NCI-H774 (cell line): ENCODE results near the gene STAG1.
"Not testable (repeated sequence)": the region's sequence is repeated elsewhere in the genome, so short reads cannot be mapped to it uniquely, and the experiment has no call there.

ENCODE experiments used
- DNase-seq: peaks from one replicate; lab custom pipeline; 2025; lab: John Stamatoyannopoulos, UW

Gene STAG1

DNA sequence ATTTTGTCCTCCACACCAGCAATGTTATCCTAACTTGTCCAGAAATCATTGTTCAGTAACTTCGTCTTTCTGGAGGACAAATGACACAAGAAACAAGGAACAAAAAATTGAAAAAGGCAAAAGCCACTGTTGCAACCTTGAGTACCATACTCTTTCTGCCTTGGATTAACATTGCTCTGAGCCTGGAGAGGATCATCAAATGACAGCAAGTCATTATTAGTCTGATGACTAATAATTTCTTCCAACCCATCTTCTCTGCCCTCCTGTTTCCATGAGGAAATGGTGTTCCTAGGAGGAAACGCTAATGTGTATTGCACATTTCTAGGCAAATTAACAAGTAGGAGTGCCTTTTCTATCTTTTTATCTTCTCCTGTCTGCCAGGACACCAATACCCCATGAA lies 348.1 kb downstream of the STAG1 start:
- no peak for DNase-seq

GRCh38 chr3:136396916-136397315 lies 355.3 kb downstream of the STAG1 start:
- no peak for DNase-seq

DNA sequence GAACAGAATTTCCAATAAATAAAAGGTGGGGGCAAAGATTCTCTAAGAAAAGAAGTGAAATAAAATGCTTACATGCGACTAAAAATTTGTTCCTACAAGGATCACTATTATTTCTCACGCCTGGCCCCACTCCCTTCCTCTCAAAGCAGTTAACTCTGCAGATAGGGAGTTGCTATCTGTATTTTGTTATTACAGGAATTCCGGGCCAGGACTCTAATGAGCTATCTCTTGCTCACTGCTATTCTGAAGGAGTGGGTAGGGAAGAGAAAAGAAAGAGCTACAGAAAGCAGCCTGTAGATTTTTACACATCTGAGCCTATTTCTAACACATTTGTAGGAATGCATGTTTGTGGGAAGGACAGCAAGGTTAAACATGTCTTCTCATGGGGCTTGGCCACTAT lies 361.6 kb downstream of the STAG1 start:
- no peak for DNase-seq

- DNase-seq: no peak
Observed at GRCh38 chr3:136387031-136387430, 365.1 kb downstream of the STAG1 start.

GRCh38 chr3:136385457-136385856 lies 366.7 kb downstream of the STAG1 start:
- DNase-seq: no peak

GRCh38 chr3:136381051-136381450 lies 371.1 kb downstream of the STAG1 start:
- no peak for DNase-seq

DNA sequence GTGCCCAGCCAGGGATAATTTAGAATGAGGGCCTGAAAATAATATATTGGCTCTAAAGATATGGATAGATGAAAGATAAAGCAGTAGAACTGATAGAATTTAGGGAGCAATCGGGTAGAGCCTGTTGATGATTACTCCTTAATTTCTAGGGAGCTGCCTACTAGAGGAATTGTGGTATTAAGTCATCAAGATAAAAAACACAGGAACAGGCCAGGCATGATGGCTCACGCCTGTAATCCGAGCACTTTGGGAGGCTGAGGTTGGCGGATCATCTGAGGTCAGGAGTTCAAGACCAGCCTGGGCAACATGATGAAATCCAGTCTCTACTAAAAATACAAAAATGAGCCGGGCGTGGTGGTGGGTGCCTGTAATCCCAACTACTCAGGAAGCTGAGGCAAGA lies 371.6 kb downstream of the STAG1 start:
- no peak for DNase-seq

DNA sequence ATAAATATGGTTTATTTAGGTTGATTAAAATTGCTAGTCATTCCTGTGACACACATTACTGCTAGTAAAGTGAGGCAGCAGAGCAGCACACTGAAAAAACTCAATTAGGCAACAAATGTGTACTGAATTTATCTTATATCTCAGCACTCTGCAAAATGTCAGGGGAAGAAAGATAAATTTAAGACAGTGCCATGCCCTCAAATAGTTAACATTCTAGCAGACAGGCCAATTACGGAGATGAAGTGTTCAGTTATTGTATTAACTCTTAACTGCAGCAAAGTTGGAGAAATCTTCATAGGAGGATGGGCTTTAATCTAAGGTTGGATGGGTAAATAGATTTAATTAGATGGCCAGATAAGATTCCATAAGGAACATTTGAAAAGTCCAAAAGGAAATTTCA lies 374.2 kb downstream of the STAG1 start:
- DNase-seq: no peak

GRCh38 chr3:136377508-136377907 lies 374.7 kb downstream of the STAG1 start:
- DNase-seq: no peak

DNA sequence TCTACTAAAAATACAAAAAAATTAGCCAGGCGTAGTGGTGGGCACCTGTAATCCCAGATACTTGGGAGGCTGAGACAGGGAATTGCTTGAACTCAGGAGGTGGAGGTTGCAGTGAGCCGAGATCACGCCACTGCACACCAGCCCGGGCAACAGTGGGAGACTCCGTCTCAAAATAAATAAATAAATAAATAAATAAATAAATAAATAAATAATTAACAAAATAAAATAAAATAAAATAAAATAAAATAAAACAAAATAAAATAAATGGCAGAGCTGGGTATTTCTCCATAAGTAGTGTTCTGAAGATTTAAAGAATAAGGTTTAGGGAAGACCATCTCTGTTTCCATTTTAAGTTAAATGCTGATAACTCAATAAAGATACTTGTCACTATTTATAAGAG lies 376.4 kb downstream of the STAG1 start:
- not testable (repeated sequence) for DNase-seq

DNA sequence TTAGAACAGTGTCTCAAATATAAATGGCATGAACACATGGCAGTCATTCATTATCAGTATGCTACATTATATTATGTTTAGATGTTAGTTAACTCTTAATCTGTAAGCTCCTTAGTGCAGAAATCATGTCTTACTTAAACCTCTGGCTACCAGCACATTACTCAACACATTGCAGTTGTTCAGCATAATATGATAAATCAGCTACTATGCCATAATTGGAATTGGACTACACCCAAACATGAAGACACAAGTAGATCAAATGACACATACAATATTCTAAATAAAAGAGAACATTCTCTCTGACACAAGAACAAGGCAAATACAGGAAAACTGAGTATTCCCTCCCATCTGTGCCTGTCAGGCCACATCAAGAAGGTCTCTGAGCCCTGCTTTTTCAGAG lies 385.9 kb downstream of the STAG1 start:
- DNase-seq: no peak

- no peak for DNase-seq
Observed at GRCh38 chr3:136353461-136353860, 398.7 kb downstream of the STAG1 start.

DNA sequence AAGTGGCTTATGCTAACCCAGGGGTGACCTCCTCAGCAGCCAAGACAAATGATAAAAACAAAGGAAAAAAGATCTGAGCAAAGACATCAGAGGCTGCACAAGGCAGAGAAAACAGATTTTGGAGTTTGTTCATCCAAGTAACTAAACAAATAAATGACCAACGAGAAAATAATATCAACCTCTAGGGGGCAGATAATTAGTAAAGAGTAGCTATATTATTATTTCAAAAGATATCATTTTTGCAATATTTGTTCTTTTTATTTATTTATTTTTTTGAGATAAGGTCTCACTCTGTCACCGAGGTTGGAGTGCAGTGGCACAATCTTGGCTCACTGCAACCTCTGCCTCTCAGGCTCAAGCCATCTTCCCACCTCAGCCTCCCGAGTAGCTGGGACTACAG lies 400.3 kb downstream of the STAG1 start:
- DNase-seq: no peak

DNA sequence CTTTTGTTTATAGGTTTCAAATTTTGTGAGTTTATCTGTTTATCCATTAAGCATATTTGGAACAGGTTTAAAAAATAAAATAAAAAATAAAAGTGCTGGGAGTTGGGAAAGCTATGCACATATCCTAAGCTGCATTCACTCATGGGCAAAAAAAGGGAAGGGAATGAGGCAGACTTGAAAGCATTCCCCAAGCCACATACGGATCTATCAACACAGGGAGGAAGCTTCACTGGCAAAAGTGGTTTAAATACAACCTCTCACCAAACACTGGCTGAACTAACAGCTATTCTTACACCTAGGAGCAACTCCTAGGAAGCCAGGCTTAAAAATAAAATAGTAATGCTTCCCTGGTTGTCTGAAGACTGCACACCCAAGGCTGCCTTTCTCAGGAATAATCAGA lies 400.8 kb downstream of the STAG1 start:
- DNase-seq: no peak

DNA sequence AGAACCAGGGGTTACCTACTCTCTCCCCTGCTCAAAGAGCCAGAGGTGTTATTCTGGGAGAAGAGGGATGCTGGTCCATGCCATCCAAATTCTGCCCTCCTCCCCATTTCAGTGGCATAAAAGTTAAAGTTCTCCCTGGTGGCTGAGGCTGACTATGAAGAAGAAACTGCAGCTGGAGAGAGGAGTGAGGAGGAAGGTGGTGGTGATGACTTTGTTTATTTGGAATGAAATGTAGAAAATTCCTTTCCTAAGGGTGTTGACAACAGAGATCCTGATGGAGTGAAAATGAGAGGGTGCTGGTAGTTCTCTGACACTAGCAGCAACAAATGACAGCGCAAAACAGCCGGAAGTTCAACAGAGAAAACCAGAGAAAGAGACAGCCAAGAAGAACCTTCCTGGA lies 401.6 kb downstream of the STAG1 start:
- no peak for DNase-seq

DNA sequence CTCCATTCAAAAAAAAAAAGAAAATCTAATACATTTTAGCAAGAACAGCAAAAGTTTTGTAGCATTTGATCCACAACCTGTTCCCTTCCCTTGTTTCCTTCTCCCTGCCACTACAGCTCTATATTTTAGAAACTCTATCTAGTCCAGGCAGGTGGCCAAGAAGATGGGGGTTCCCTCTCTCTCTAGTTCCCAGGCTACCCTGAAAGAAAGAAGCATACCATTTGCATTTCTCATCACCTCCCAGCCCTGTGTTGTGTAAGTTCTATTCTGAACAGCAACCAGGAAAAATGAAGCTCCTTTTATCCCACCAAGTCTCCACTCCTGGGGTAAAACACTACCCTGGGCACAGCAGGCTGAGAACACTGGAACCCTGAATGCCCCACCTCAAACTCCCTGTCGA lies 402.0 kb downstream of the STAG1 start:
- DNase-seq: no peak

DNA sequence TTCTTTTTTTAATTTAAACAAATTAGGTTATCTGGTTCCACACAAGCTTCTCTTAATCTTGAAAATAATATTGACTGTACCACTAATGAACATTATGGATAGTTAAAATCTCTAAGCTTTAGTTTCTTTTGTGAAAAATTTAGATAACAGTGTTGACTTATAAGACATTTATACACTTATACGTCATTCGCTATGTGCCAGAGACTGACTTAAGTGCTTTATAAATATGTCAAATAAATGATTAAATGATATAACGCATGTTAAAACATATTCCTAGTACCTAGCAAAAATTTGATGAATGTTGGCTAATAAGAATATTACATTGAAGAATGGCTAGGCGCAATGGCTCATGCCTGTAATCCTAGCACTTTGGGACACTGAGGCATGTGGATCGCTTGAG lies 405.7 kb downstream of the STAG1 start:
- no peak for DNase-seq

DNA sequence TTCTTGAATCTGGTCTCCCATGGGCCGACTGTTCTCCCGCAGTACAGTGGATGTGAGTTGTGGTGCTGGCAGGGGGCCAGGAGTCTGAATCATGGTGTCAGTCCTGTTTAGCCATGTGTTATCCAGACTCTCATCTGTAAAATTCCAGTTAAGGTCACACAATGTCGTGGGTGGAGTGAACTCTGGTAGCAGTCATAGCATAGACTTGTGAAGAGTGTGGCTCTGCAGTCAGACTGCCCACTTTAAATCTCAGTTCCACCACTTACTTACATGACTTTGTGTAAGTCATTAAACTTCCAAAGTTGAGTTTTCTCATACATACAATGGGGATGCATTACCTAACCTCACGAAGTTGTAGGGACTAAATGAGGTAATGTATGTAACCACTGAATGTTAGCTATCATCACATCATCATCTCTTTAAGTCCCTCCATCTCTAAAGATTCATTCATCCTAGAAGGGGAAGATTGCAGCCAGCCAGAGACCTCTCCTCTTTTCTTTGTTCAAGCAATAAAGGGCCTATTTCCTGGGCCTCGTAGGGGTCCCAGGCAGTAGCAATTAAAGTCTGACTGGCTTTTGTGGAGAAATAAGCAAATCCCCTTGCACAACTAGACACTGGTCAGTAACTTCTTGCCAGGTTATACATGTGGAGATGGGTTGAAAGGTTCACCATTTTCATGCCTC lies 408.2 kb downstream of the STAG1 start:
- peak; percentile 58 for DNase-seq

DNA sequence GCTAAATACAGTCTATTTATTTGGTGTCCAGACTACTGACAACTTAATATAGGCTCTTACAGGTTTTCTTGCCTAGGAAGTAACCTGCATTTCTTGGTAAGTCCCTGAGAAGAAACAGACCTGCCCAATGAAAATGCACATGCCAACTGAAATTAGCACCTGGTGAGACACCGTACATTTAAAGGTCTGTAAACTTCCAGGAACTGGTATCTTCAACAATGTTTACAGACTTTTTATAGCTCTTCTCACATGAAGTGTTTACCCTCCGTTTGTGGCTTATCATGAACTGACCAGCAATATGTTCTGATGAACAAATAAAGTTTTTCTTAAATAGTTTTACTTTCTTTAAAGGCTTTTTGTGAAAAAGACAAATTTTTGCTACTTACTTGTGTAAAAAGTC lies 408.7 kb downstream of the STAG1 start:
- peak; percentile 49 for DNase-seq

DNA sequence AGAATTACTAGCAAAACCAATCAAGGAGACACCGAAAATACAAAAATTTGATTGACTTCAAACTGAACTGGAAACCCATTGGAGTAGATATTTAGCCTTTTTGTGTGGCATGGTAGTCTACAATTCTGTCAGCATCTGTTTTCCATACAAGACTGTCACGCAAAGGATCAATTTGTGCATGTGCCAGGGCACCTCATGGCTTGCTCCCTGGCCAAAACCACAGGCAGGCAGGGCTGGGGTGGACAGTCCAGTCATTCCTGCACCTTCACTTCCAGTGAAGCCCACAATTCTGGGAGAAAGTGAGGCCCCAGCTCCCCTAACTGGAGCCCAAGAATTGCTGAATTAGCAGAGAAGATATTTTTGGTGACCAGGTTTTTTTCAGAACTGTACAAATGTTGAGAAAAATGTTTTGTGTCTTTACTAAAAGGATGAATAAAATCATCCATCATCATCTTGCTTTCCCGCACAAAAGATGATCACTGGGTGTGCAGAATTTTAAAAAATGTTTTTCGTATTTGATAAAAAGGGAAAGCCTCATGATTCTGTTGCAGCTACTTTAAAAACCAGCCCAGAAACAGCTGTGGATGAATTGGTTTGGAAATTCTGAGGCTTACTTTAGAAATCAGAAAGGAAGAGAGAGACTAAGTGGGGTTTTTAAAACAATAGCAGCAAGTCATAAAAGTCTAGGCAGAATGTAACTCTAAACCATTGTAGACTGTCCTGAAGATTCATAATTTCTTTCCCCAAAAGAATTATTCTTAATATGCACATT lies 415.7 kb downstream of the STAG1 start:
- DNase-seq: no peak

DNA sequence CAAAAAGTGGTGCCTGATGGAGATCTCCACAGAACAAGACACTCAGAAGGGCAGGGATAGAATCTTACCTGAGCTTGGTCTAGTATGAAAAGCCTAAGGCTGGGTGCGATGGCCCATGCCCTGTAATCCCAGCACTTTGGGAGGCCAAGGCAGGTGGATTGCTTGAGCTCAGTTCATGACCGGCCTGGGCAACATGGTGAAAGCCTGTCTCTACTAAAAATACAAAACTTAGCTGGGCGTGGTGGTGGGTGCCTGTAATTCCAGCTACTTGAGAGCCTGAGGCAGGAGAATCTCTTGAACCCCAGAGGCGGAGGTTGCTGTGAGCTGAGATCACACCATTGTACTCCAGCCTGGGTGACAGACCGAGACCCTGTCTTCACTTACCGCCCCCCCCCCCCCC lies 417.5 kb downstream of the STAG1 start:
- not testable (repeated sequence) for DNase-seq

- DNase-seq: no peak
Observed at GRCh38 chr3:136334209-136334608, 418.0 kb downstream of the STAG1 start.

GRCh38 chr3:136332776-136333175 lies 419.4 kb downstream of the STAG1 start:
- DNase-seq: no peak

DNA sequence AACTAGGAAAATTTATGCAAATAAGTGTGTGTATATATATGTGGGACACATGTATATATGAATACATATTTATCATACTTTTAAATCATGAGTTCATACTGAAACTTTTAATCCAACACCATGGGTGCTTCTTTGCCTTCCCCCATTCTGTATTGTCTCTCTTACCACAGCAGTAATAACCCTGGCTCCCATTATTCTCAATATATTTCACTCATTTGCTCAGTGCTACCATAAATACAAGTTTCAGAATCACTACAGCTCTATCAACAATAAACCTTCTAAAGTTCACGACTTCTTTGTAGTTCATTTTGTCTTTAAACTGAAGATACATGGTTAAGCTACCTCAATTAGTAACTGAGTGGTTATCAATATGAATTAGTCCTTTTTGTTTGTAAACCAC lies 419.9 kb downstream of the STAG1 start:
- DNase-seq: no peak
